Gastrocnemius medialis (tissue), 4 donors: Measurements from ENCODE around the gene PLXND1.

Experiments used
- CTCF ChIP-seq, 5 experiments: fragments of 450-650 bp in 3 of 5; fragments of 200-600 bp in 2 of 5; sonication (generic) in 2 of 5; IDR thresholded peaks in 4 of 5; conservative IDR thresholded peaks in 1 of 5; 1 replicate in 4 of 5; 2 replicates in 1 of 5; pipeline ENCODE4 v1.5.1; 2016 to 2019; ENCODE audit warnings: antibody characterized with exemption in 5 of 5, mild to moderate bottlenecking in 3 of 5, moderate library complexity in 3 of 5
- POLR2A ChIP-seq, 2 donors: fragments of 450-650 bp; IDR thresholded peaks; one replicate each; pipeline ENCODE4 v1.6.1; 2017; ENCODE audit warnings: antibody characterized with exemption in 2 of 2, mild to moderate bottlenecking in 2 of 2, moderate library complexity in 2 of 2

- TF ChIP-seq CTCF (IDR thresholded peaks at IDR 0.05 in 4 of 5, conservative IDR thresholded peaks at IDR 0.05 in 1 of 5), result no peak
- TF ChIP-seq POLR2A (IDR thresholded peaks at IDR 0.05), result no peak
Observed at GRCh38 chr3:129623447-129624118, 17.1 kb upstream of the PLXND1 start.
